CD4-positive, alpha-beta T cell treated with Interleukin-21 for 1 hour (primary cell): ENCODE measurements around the gene MCMBP.
"Not testable (repeated sequence)": the region's sequence is repeated elsewhere in the genome, so short reads cannot be mapped to it uniquely, and the experiment has no call there.

Experiments
- DNase-seq: peaks from one replicate; pipeline ENCODE4 v3.0.0-alpha.2; 2020

The MCMBP gene

GRCh38 chr10:119827430-119827829 is 45.2 kb downstream of the MCMBP start:
- no peak for DNase-seq

GRCh38 chr10:119826771-119827170 is 45.9 kb downstream of the MCMBP start:
- DNase-seq = no peak

- DNase-seq = no peak
Measured at GRCh38 chr10:119824299-119824698, 48.3 kb downstream of the MCMBP start.

GRCh38 chr10:119821182-119821581 is 51.5 kb downstream of the MCMBP start:
- no peak for DNase-seq

- DNase-seq = no peak
Measured at GRCh38 chr10:119818889-119819270, 53.8 kb downstream of the MCMBP start.

GRCh38 chr10:119817991-119818888 is 54.4 kb downstream of the MCMBP start:
- peak; percentile 43 for DNase-seq

DNA sequence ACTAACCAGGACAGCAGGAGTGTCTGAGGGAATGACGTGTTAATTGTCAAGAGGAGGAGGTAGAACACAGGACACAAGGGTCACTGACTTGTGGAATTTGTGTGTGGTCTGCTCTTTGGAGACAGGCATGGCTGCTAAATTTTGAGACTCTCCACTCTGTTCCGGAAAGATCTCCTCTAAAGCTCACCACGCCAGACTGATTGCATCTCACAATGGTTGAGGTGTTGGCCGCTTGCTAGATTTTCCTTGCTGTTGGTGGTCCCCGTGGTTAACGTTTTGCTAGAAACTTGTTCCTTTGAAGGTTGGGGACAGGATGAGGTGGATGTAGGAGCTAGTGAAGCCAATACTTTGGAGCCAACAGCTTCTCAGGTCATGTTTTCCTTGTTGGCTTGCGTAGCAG is 57.0 kb downstream of the MCMBP start:
- DNase-seq = no peak

- no peak for DNase-seq
Measured at GRCh38 chr10:119812684-119813083, 60.0 kb downstream of the MCMBP start.

DNA sequence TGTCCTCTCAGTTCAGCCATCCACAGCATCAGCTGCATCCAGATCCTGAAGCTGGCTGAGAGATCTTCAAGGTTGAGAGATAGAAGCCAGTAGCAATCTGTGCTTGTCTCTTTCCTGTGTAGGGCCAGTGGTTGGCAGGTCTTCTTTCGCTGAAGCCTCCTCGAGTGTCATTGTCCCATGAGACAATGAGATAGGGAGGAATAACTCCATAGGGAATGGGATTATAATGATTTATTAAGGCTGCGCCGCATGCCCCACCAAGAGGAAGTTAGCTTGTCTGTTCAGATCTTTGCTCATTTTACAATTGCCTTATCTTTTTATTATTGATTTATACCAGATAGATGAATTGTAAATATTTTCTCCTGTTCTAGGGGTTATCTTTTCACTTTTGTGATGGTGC is 61.5 kb downstream of the MCMBP start:
- DNase-seq = no peak

DNA sequence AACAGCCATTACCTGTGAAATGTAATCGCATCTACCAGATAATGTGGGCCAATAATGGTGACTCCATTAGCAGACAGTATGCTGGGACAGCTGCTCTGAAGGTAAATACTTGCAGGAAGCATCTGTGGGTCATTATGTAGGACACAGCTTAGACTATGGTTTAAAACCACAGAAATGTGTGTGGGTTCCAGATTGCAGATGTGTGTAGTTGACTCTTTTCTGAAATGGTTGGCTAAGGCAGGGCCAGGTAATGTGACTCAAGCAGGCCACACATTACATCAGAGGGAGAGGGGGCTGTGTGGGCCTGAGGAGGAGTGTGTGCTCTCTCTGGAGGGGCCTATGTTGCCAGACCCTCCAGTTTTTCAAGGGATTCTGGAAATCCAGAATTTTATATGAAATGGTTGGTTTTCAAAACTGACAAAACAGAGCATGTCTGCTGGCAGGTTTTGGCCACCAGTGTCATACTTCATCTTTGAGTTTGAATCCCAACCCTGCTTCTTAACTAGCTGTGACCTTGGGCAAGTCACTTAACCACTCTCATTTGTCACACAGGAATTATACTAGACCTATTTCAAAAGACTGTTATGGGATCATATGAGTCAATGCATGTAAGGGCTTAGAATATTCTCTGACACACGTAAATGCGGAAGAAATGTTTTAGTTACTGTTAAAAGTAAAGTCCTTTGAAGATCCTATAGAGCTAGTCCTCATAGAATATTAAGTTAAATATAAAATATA is 64.5 kb downstream of the MCMBP start:
- DNase-seq = no peak

DNA sequence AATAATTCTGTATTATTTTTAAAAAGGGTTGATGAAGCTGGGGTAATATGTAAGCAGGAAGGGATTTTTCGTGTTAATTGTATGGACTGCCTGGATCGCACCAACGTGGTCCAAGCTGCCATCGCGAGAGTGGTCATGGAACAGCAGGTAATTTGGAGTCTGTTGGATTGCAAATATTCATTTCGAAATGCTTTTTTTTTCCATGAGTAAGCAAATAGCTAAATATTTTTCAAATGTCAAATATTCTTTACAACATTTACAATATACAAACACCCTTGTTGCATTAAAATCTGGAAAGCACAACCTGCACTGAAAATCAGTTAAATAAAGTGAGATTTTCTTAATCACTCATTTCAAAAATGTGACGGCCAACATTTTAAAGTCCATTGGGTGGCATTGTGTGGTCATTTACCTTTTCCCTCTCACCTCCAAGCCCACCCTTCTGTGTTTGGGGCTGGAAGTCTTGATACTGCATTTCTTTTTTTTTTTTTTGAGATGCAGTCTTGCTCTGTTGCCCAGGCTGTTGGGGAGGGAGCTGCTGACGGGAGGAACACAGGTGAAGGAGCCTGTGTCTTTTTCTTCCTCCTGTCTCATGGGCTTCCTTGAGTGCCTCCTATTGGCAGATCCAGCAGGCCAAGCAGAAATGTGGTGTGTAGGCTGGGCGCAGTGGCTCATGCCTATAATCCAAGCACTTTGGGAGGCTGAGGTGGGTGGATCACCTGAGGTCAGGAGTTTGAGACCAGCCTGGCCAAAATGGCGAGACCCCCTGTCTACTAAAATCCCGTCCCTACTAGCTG is 66.1 kb downstream of the MCMBP start:
- no peak for DNase-seq

DNA sequence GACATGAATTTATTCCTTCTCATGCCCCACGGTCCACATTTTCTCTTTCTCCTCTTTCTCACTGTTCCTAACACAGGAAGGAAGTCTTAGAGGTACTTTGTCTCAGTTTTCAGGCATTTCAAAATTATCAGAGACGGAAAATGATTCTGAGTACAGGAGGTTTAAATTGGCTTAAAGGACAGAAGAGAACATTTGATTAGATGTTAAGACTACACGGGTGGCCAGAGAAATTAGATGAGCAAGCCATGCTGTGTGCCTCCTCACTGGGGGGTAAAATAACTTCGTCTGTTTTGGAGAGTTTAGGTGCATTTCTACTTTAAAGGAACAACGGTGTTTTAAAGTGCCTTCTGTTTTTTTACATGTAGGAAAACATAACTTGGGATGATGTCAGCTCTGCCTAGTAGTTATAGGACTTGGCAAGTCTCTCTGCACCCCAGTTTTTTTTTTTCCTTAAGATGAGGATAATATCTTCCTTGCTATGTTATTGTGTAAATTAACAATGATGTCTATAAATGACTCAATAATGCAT is 66.9 kb downstream of the MCMBP start:
- no peak for DNase-seq

GRCh38 chr10:119803264-119803663 is 69.4 kb downstream of the MCMBP start:
- DNase-seq = no peak

DNA sequence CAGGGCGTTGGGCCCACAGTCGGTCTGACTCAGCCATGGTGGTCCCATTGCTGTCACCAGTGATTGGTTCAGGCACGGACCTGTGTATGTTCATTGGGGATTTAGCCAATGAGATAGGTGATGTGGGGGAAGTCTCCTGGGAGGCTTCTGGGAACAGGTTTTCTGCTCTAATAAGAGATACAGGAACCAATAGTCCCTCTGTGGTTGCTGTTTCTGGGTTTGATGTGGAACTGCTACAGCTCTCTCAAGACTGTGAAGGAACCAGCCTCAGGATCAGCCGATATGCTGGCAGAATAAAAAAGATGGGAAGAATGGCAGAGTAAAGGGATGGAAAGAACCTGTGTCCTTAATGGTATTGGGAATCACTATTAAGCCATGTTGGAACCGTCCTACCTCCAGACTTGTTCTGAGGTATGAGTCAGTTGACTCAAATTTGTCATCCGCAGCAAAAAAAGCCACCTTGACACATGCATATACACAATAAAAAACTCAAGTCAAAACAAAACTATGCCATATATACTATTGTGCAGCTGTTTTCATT is 70.6 kb downstream of the MCMBP start:
- DNase-seq = no peak

- no peak for DNase-seq
Measured at GRCh38 chr10:119801176-119801575, 71.5 kb downstream of the MCMBP start.

DNA sequence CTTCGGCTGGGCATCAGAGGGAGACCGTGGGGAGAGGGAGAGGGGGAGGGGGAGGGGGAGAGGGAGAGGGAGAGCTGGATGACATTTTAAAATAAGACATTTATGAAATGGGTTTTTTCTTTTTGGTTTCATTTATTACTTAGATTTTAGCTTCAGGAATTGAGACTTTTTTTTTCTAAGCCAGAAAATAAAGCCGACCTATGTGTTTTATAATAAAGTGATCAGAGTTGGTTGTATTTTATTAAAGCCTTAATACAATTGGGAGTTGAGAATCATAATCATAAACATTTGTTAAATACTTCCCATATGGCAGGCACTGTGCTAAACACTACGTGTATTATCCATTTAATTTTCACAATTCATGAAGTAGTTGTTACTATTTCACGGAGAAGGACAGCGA is 76.6 kb downstream of the MCMBP start:
- no peak for DNase-seq

DNA sequence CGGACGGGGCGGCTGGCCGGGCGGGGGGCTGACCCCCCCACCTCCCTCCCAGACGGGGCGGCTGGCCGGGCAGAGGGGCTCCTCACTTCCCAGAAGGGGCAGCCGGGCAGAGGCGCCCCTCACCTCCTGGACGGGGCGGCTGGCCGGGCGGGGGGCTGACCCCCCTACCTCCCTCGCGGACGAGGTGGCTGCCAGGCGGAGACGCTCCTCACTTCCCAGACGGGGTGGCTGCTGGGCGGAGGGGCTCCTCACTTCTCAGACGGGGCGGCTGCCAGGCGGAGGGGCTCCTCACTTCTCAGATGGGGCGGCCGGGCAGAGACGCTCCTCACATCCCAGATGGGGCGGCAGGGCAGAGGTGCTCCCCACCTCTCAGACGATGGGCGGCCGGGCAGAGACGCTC is 77.5 kb downstream of the MCMBP start:
- DNase-seq = not testable (repeated sequence)

DNA sequence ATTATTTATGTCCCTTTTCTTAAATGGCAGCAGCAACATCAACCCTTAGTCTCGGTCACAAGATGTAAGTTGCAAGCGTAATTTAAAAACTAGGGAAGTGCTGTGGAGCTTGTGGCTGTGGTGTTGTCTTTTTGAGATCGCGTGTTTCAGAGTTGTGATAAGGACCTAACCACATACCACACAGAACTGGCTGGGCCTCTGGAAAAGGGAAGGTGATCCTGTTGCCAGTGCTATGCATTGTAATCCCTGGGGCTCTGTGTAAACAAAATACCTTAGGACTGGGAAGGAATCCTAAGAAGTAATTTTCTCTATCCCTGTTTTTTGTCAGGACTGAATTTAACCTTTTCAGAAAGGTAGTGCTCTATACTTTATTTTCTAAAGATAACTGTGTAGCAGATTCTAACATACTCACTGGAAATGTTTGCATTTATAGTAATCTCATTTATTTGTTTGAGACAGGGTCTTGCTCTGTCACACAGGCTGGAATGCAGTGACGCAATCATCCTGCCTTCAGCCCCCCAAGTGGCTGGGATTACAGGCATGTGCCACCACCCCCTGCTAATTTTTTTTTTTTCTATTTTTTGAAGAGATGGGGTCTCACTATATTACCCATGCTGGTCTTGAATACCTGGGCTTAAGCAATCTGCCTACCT is 86.4 kb downstream of the MCMBP start:
- DNase-seq = peak; percentile 7

DNA sequence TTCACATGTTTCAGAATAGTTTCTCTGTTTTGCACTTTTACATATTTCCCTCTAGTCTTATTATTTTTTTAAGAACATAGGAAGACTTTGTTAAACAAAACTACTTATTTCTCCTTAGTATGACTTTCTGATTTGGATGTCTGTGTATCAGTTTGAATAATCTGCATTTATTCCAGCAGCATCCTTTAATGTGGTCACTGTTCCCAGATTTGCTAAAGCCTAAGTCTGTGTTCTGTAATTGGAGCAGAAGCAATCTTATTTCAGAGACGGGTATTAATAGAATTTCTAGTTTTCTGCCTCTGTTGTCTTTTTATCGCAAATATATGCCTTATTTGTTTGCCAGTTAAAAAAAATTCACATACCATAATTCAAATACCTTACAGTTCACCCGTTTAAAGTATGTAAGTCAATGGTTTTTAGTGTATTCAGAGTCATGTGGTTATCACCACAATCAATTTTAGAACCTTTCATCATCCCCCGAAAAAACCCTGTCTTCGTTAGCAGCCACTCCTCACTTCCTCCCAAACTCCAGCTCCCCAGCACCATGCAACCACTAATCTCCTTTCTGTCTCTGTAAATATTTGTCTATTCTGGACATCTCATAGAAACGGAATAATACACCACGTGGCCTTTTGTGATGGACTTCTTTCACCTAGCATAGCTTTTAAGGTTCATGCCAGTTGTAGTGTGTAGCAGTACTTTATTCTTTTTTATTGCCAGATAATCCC is 88.1 kb downstream of the MCMBP start:
- peak; percentile 19 for DNase-seq

DNA sequence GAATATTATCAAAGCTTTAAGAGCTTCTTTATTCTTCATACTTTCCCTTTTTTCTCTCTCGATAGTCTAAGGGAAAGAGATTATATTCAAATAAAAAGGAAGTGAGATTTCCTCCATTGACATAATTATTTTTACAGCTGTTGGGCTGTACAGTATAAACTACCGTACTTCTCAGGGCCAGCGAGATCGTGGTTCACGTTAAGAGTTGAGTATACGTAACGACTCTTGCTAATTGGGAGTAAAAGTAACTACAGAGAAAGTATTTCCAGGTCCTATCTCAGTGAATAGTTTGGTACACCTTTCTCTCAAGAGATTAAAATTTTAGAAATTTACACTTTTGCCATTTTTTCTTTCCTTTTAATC is 89.0 kb downstream of the MCMBP start:
- DNase-seq = no peak

GRCh38 chr10:119782981-119783664 is 89.5 kb downstream of the MCMBP start:
- DNase-seq = no peak
